GM10266 (cell line): ENCODE results near the gene FBXW2.
"Not testable (repeated sequence)": the region's sequence is repeated elsewhere in the genome, so short reads cannot be mapped to it uniquely, and the experiment has no call there.

Experiments used
- DNase-seq: peaks from one replicate; pipeline ENCODE4 v3.0.0; 2012; ENCODE audit errors: extremely low spot score
- TF ChIP-seq, protein P1 (sequence below): IDR thresholded peaks from 2 replicates; pipeline ENCODE4 v1.5.1; 2012; ENCODE audit warnings: mild to moderate bottlenecking, low read depth; ENCODE audit not compliant: control insufficient read depth, insufficient read depth; ENCODE audit errors: missing control alignments

Gene FBXW2

DNA sequence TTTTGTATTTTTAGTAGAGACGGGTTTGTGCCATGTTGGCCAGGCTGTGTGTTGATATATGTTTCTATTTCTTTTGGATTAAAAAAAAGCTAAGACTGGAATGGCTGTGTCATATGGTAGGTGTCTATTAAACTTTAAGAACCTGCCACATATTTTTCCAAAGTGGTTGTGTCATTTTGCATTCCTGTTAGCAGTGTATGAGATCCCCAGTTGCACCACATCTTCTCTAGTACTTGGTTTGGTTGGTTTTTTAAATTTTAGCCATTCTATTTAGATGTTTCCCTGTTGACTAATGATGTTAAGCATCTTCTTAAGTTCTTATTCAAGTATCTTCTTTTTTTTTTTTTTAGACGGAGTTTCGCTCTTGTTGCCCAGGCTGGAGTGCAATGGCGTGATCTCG is 42.8 kb downstream of the FBXW2 start:
- TF ChIP-seq, protein P1, sequence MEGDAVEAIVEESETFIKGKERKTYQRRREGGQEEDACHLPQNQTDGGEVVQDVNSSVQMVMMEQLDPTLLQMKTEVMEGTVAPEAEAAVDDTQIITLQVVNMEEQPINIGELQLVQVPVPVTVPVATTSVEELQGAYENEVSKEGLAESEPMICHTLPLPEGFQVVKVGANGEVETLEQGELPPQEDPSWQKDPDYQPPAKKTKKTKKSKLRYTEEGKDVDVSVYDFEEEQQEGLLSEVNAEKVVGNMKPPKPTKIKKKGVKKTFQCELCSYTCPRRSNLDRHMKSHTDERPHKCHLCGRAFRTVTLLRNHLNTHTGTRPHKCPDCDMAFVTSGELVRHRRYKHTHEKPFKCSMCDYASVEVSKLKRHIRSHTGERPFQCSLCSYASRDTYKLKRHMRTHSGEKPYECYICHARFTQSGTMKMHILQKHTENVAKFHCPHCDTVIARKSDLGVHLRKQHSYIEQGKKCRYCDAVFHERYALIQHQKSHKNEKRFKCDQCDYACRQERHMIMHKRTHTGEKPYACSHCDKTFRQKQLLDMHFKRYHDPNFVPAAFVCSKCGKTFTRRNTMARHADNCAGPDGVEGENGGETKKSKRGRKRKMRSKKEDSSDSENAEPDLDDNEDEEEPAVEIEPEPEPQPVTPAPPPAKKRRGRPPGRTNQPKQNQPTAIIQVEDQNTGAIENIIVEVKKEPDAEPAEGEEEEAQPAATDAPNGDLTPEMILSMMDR = no peak
- no peak for DNase-seq

DNA sequence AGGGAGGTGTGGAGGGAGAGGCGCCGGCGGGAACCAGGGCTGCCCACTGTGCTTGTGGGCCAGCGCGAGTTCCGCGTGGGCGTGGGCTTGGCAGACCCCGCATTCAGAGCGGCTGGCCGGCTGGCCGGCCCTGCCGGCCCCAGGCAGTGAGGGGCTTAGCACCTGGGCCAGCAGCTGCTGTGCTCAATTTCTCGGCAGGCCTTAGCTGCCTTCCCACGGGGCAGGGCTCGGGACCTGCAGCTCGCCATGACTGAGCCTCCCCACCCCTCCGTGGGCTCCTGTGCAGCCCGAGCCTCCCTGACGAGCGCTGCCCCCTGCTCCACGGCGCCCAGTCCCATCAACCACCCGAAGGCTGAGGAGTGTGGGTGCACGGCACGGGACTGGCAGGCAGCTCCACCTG is 46.9 kb downstream of the FBXW2 start:
- DNase-seq = not testable (repeated sequence)

- DNase-seq = no peak
- TF ChIP-seq, protein P1 = no peak
Measured at GRCh38 chr9:120745278-120745677, 47.9 kb downstream of the FBXW2 start.

DNA sequence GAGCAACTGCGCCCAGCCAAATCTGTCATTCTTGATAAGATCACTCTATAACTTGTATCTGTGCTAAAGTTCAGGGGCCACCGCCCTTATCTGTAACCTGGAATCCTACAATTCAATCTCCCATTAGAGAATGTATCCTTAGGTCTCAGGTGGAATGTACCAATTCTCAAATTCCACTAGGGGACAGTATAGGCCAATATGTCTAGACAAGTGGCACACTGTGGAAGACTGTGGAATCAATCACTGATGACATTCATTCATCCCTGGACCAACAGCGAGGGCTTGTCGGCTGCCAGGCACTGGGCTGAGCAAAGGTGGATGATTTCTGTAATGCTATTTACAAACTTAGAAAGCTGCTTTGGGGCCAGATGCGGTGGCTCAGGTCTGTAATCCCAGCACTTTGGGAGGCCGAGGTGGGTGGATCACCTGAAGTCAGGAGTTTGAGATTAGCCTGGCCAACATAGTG is 50.2 kb downstream of the FBXW2 start:
- TF ChIP-seq, protein P1 = peak; percentile 58
- peak; percentile 78 for DNase-seq

GRCh38 chr9:120741701-120742100 is 51.5 kb downstream of the FBXW2 start:
- DNase-seq = no peak

GRCh38 chr9:120741191-120741590 is 52.0 kb downstream of the FBXW2 start:
- DNase-seq = no peak
- TF ChIP-seq, protein P1 = no peak

More at GRCh38 chr9:120741701-120742100, 51.5 kb downstream of the FBXW2 start:
- TF ChIP-seq, protein P1 = no peak

GRCh38 chr9:120740132-120740531 is 53.1 kb downstream of the FBXW2 start:
- TF ChIP-seq, protein P1 = no peak
- DNase-seq = no peak
